ENCODE measurements around the gene MAP2. TPM values are rescaled to one million over a fixed set of nuclear protein-coding genes. Genes with fewer than 3 reads are reported as not detected.

The MAP2 gene
- total and polyA plus RNA-seq, 2 of the 8 experiments (the other 6 are each of a cell fraction or from before 2014, with no cell fraction given) = 5.9 to 9.4 TPM

DNA sequence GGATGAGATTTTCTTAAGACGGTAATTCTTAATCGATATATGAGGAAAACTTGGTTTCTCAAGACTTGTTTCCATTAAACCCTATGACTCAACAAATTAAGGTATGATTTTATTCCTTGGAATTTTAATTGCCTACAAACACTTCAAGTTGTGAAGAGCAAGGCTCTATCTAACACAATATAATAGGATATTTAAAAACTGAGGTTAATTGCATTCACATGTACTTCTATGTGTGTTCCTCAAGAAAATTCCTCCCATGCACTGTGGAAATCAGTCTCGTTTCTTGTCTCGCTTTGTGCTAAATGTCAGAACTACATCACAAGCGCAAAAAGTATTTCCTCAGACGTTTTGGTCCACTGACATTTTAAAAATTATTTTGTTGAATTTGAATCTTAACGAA is 238.2 kb downstream of the MAP2 start:
- H4K20me1 ChIP-seq (replicated peaks in 1 of 2; ENCODE audit: control insufficient read depth in 1 of 2, insufficient read depth in 2 of 2, low read length in 2 of 2) = no peaks in the 10 kb centered on the region
- H3K36me3 ChIP-seq (ENCODE audit: control insufficient read depth in 2 of 4, insufficient read depth in 4 of 4, low read length in 3 of 4) = no peaks in the 10 kb centered on the region
- H3K27me3 ChIP-seq (replicated peaks in 1 of 4; ENCODE audit: control insufficient read depth in 3 of 4, extremely low read depth in 1 of 4, insufficient read depth in 3 of 4, low read length in 3 of 4) = no peaks in the 10 kb centered on the region
- 90% methylated on average over 7 of the region's 7 CpGs; no CpG with 5 or more reads in 1 of the 2 experiments for WGBS, 2 experiments (ENCODE audit: extremely low coverage in 1 of 2, insufficient coverage in 1 of 2, insufficient read length in 1 of 2, insufficient replicate concordance in 2 of 2, low coverage in 1 of 2, low lambda C conversion rate in 2 of 2, missing lambda C conversion rate in 1 of 2)
- H4K8ac ChIP-seq (ENCODE audit: extremely low read depth, insufficient read depth, low read length) = no peak overlapping the region
- no peak overlapping the region for H3K23ac ChIP-seq (ENCODE audit: insufficient read length)
- H3K79me2 ChIP-seq (ENCODE audit: control insufficient read depth in 1 of 2, insufficient read depth in 2 of 2, low read length in 2 of 2) = no peaks in the 10 kb centered on the region
- no peak overlapping the region for H3K4ac ChIP-seq (replicated peaks; ENCODE audit: insufficient read length, low read depth, low read length)
- no peak overlapping the region for H3K27ac ChIP-seq (ENCODE audit: low read depth, low read length)
- ChIA-PET CTCF (ENCODE audit: partially characterized antibody) (no interaction called here), POLR2A (ENCODE audit: partially characterized antibody) (no interaction called here)
- H2BK120ac ChIP-seq (replicated peaks; ENCODE audit: low read depth, low read length) = no peak overlapping the region
- H3K79me1 ChIP-seq (ENCODE audit: low read depth, low read length) = no peaks in the 10 kb centered on the region
- H2BK12ac ChIP-seq (ENCODE audit: low read depth, low read length) = no peak overlapping the region
- DNase-seq (ENCODE audit: low read depth in 1 of 2, low spot score in 2 of 2) = no peak
- no peak for FAIRE-seq
- TF ChIP-seq CREB1 (IDR thresholded peaks at IDR 0.05) (no peak), MAFK (IDR thresholded peaks at IDR 0.05; ENCODE audit: low read depth, low read length) (no peak), KDM4A (IDR thresholded peaks at IDR 0.05; ENCODE audit: low read depth, low read length, severe bottlenecking) (no peak), TEAD4 (IDR thresholded peaks at IDR 0.05; ENCODE audit: low read depth, low read length) (no peak), SRF (IDR thresholded peaks at IDR 0.05; ENCODE audit: low read depth, low read length) (no peak)
- TF ChIP-seq, protein P1, sequence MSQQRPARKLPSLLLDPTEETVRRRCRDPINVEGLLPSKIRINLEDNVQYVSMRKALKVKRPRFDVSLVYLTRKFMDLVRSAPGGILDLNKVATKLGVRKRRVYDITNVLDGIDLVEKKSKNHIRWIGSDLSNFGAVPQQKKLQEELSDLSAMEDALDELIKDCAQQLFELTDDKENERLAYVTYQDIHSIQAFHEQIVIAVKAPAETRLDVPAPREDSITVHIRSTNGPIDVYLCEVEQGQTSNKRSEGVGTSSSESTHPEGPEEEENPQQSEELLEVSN (IDR thresholded peaks at IDR 0.05) = no peak
- no peaks in the 10 kb centered on the region for H3K9me3 ChIP-seq (ENCODE audit: insufficient read depth in 2 of 2, low read depth in 1 of 2, low read length in 1 of 2)
- H3K14ac ChIP-seq (ENCODE audit: insufficient read length) = no peak overlapping the region
- no peaks in the 10 kb centered on the region for H3K23me2 ChIP-seq (ENCODE audit: low read depth, low read length)
- no peak overlapping the region for H3K56ac ChIP-seq (replicated peaks; ENCODE audit: insufficient read length, low read depth, low read length)
- H2BK5ac ChIP-seq (ENCODE audit: low read depth, low read length) = no peak overlapping the region
- no peak overlapping the region for H3K9ac ChIP-seq (replicated peaks in 1 of 4; ENCODE audit: extremely low read depth in 1 of 4, low read depth in 3 of 4, low read length in 3 of 4)
- no peak overlapping the region for H4K5ac ChIP-seq (ENCODE audit: insufficient read length, low read depth, low read length)
- H2AFZ ChIP-seq (ENCODE audit: low read length) = no peak overlapping the region; the same call in 1 of the 2 replicates
- no peak overlapping the region for H2AK5ac ChIP-seq (ENCODE audit: low read depth, low read length)
- no peak overlapping the region for H2BK20ac ChIP-seq (ENCODE audit: low read length)
- no peak overlapping the region for H2BK15ac ChIP-seq (ENCODE audit: low read length)
- peaks cover 0 to 12% (median 4%) of the 10 kb centered on the region in 4 experiments; a peak in 5 of 7 replicates for H3K4me1 ChIP-seq (replicated peaks in 1 of 4; ENCODE audit: control insufficient read depth in 3 of 4, insufficient read depth in 4 of 4, low read length in 3 of 4)
- H3K18ac ChIP-seq (ENCODE audit: extremely low read depth, low read length) = no peak overlapping the region
- H4K91ac ChIP-seq (replicated peaks; ENCODE audit: insufficient read length, low read length) = no peak overlapping the region
- H3K4me3 ChIP-seq (ENCODE audit: extremely low read depth in 1 of 4, insufficient read depth in 2 of 4, low read depth in 3 of 4, low read length in 4 of 4) = 0 out of 8 replicates have a peak overlapping the region, but pooled peaks of 1 of the 4 experiments have one; percentile 48
- H3K4me2 ChIP-seq (ENCODE audit: insufficient read depth in 1 of 2, low read depth in 2 of 2, low read length in 2 of 2) = no peak overlapping the region

Measured in H1 (cell line).